Calu3 (cell line): Measurements from ENCODE around the gene NFKBIZ. TPM values are rescaled to one million over a fixed set of nuclear protein-coding genes. Genes with fewer than 3 reads are reported as not detected.

Experiments used
- BruUV-seq: library from RNA; stranded (reverse); fragments of 400-500 nt; replicated peaks from 2 replicates; lab custom pipeline; 2021; lab: Mats Ljungman, UMichigan
- CTCF ChIA-PET: fragments of 300-600 bp; sonication (Branson Sonifier 250); formaldehyde crosslinking; loops from one replicate; lab custom pipeline; 2022; ENCODE audit warnings: antibody characterized with exemption; lab: Charles Lee
- DNase-seq: peaks from one replicate; pipeline ENCODE4 v3.0.0; 2022
- H3K27ac Mint-ChIP-seq: one replicate; pipeline ENCODE4 v1.8.0; 2022; ENCODE audit warnings: mixed read lengths; ENCODE audit not compliant: unreplicated experiment
- H3K27me3 Mint-ChIP-seq: one replicate; pipeline ENCODE4 v1.8.0; 2022; ENCODE audit warnings: mixed read lengths; ENCODE audit not compliant: unreplicated experiment
- H3K36me3 Mint-ChIP-seq: one replicate; pipeline ENCODE4 v1.8.0; 2022; ENCODE audit warnings: mild to moderate bottlenecking, moderate library complexity, mixed read lengths; ENCODE audit not compliant: insufficient read depth, unreplicated experiment
- H3K4me1 Mint-ChIP-seq: one replicate; pipeline ENCODE4 v1.8.0; 2022; ENCODE audit warnings: mild to moderate bottlenecking, low read depth, mixed read lengths; ENCODE audit not compliant: unreplicated experiment
- H3K4me3 Mint-ChIP-seq: one replicate; pipeline ENCODE4 v1.8.0; 2022; ENCODE audit warnings: mild to moderate bottlenecking, low read depth, moderate library complexity, mixed read lengths; ENCODE audit not compliant: unreplicated experiment
- H3K9me3 Mint-ChIP-seq: one replicate; pipeline ENCODE4 v1.8.0; 2022; ENCODE audit warnings: low read depth, mixed read lengths; ENCODE audit not compliant: unreplicated experiment
- intact Hi-C: fragments of 100-400 bp; cut with micrococcal nuclease; formaldehyde crosslinking; loops from one replicate; pipeline ENCODE4 v1.10.0; 2022; ENCODE audit not compliant: unreplicated experiment
- total RNA-seq: library from RNA; stranded (reverse); gene quantifications from 2 replicates; pipeline ENCODE4 v1.2.3, GENCODE V29; 2022
- TF ChIP-seq, protein P1 (sequence below): fragments of 200-600 bp; IDR thresholded peaks from one replicate; pipeline ENCODE4 v1.8.0; 2022; ENCODE audit warnings: antibody characterized with exemption; ENCODE audit not compliant: unreplicated experiment

Gene NFKBIZ
- total RNA-seq, 1 experiment from 2014 or later: 217 TPM

DNA sequence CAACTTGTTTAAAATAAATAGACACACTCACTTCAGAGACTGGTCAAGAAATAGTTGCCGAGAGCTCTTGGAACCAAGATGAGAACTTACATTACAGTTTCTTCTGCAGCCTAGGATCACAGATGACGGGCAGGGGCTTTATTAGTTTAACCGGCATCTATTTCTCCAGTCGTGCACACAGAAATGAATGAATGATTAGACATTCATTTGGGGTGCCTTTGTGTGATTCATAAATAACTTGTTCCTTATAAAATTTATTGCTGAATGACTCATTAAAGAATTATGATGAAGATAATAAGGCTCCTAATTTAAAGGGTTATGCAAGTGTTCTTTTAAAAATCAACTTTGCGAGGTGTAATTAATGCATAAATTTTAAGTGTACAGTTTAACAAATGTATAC is 20.8 kb downstream of the NFKBIZ start:
- H3K36me3 Mint-ChIP-seq: peaks cover 28% of the 10 kb centered on the region
- no peak for DNase-seq
- CTCF ChIA-PET: no interaction called here
- TF ChIP-seq, protein P1, sequence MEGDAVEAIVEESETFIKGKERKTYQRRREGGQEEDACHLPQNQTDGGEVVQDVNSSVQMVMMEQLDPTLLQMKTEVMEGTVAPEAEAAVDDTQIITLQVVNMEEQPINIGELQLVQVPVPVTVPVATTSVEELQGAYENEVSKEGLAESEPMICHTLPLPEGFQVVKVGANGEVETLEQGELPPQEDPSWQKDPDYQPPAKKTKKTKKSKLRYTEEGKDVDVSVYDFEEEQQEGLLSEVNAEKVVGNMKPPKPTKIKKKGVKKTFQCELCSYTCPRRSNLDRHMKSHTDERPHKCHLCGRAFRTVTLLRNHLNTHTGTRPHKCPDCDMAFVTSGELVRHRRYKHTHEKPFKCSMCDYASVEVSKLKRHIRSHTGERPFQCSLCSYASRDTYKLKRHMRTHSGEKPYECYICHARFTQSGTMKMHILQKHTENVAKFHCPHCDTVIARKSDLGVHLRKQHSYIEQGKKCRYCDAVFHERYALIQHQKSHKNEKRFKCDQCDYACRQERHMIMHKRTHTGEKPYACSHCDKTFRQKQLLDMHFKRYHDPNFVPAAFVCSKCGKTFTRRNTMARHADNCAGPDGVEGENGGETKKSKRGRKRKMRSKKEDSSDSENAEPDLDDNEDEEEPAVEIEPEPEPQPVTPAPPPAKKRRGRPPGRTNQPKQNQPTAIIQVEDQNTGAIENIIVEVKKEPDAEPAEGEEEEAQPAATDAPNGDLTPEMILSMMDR: no peak
- H3K4me1 Mint-ChIP-seq: peaks cover 51% of the 10 kb centered on the region
- no peak overlapping the region for H3K27ac Mint-ChIP-seq
- no TSS peak for BruUV-seq
- no peak overlapping the region for H3K4me3 Mint-ChIP-seq
- H3K9me3 Mint-ChIP-seq: peaks cover 3% of the 10 kb centered on the region
- intact Hi-C loops: no loop called here
- H3K27me3 Mint-ChIP-seq: no peaks in the 10 kb centered on the region

GRCh38 chr3:101873619-101874018 is 24.3 kb downstream of the NFKBIZ start:
- H3K4me1 Mint-ChIP-seq: peaks cover 25% of the 10 kb centered on the region
- TF ChIP-seq, protein P1: no peak
- DNase-seq: no peak
- peak overlapping the region; percentile 47 for H3K27ac Mint-ChIP-seq
- CTCF ChIA-PET: no interaction called here
- intact Hi-C loops: no loop called here
- no TSS peak for BruUV-seq
- H3K9me3 Mint-ChIP-seq: peaks cover 3% of the 10 kb centered on the region
- peaks cover 3% of the 10 kb centered on the region for H3K36me3 Mint-ChIP-seq
- no peaks in the 10 kb centered on the region for H3K27me3 Mint-ChIP-seq
- H3K4me3 Mint-ChIP-seq: no peak overlapping the region

- Mint-ChIP-seq H3K4me1 (peaks cover 17% of the 10 kb centered on the region), H3K9me3 (peaks cover 3% of the 10 kb centered on the region), H3K36me3 (no peaks in the 10 kb centered on the region), H3K27me3 (no peaks in the 10 kb centered on the region), H3K4me3 (no peak overlapping the region), H3K27ac (no peak overlapping the region)
- intact Hi-C loops: no loop called here
- CTCF ChIA-PET: interaction anchor here (0.6 to 0.7 kb wide), 2 partner anchors 237 to 303 kb away, joined by 3 to 4 read pairs; no protein-coding TSS in a partner anchor
- no peak for DNase-seq
- BruUV-seq: no TSS peak
- TF ChIP-seq, protein P1: no peak
Measured at GRCh38 chr3:101876142-101876541, 26.8 kb downstream of the NFKBIZ start.

GRCh38 chr3:101878589-101878988 is 29.3 kb downstream of the NFKBIZ start:
- DNase-seq: no peak
- H3K4me1 Mint-ChIP-seq: peaks cover 9% of the 10 kb centered on the region
- no peaks in the 10 kb centered on the region for H3K27me3 Mint-ChIP-seq
- no peak overlapping the region for H3K4me3 Mint-ChIP-seq
- CTCF ChIA-PET: no interaction called here
- TF ChIP-seq, protein P1: no peak
- no TSS peak for BruUV-seq
- H3K36me3 Mint-ChIP-seq: no peaks in the 10 kb centered on the region
- H3K9me3 Mint-ChIP-seq: peaks cover 3% of the 10 kb centered on the region
- H3K27ac Mint-ChIP-seq: no peak overlapping the region
- intact Hi-C loops: no loop called here
